OCI-LY1 (cell line): Measurements from ENCODE around the gene TBL1X.

Experiments used
- H2AFZ ChIP-seq: fragments of 200-600 bp; sonication (generic), shearing (Covaris generic); 2 replicates; pipeline ENCODE4 v1.6.0; 2014; ENCODE audit warnings: antibody characterized with exemption, mild to moderate bottlenecking, low read length
- H3F3A ChIP-seq: fragments of 200-600 bp; sonication (generic), shearing (Covaris generic); 2 replicates; pipeline ENCODE4 v1.6.0; 2014; ENCODE audit warnings: mild to moderate bottlenecking, antibody characterized with exemption, low read length, moderate library complexity; ENCODE audit not compliant: insufficient read depth
- H3K27ac ChIP-seq: fragments of 200-600 bp; sonication (generic); 2 replicates; pipeline ENCODE4 v1.5.1; 2014; ENCODE audit warnings: low read length, mixed run types, mild to moderate bottlenecking, low read depth; ENCODE audit not compliant: poor library complexity, severe bottlenecking
- H3K27me3 ChIP-seq: fragments of 200-600 bp; sonication (generic); 2 replicates; pipeline ENCODE4 v1.6.0; 2014; ENCODE audit warnings: antibody characterized with exemption, mild to moderate bottlenecking, low read length, moderate library complexity; ENCODE audit not compliant: insufficient read depth
- H3K36me3 ChIP-seq: fragments of 200-600 bp; sonication (generic); 2 replicates; pipeline ENCODE4 v1.6.1; 2014; ENCODE audit warnings: mild to moderate bottlenecking, antibody characterized with exemption, low read length, moderate library complexity, mixed read lengths; ENCODE audit not compliant: insufficient read depth
- H3K4me1 ChIP-seq: fragments of 200-600 bp; sonication (generic); 2 replicates; pipeline ENCODE4 v1.5.1; 2014; ENCODE audit warnings: mild to moderate bottlenecking, low read length, moderate library complexity; ENCODE audit not compliant: insufficient read depth, severe bottlenecking
- H3K4me2 ChIP-seq: fragments of 200-600 bp; sonication (generic), shearing (Covaris generic); 2 replicates; pipeline ENCODE4 v1.6.1; 2014; ENCODE audit warnings: low read length
- H3K4me3 ChIP-seq: fragments of 200-600 bp; sonication (generic); 2 replicates; pipeline ENCODE4 v1.5.1; 2014; ENCODE audit warnings: low read length, low read depth, mild to moderate bottlenecking, mixed read lengths; ENCODE audit not compliant: poor library complexity, severe bottlenecking
- H3K79me2 ChIP-seq: fragments of 200-600 bp; shearing (Covaris generic); 2 replicates; pipeline ENCODE4 v1.6.1; 2016; ENCODE audit warnings: mixed run types, low read length, mixed read lengths; ENCODE audit not compliant: insufficient read depth
- H3K9ac ChIP-seq: fragments of 200-600 bp; sonication (generic), shearing (Covaris generic); 2 replicates; pipeline ENCODE4 v1.6.1; 2014; ENCODE audit warnings: mild to moderate bottlenecking, low read length, mixed read lengths
- H3K9me2 ChIP-seq: fragments of 200-600 bp; sonication (generic), shearing (Covaris generic); 2 replicates; pipeline ENCODE4 v1.6.1; 2014; ENCODE audit warnings: low read depth, mild to moderate bottlenecking, low read length, mixed read lengths
- H3K9me3 ChIP-seq: fragments of 200-600 bp; shearing (Covaris generic); 2 replicates; pipeline ENCODE4 v1.6.1; 2014; ENCODE audit warnings: low read length, mixed read lengths
- H4K20me1 ChIP-seq: fragments of 200-600 bp; sonication (generic), shearing (Covaris generic); 2 replicates; pipeline ENCODE4 v1.6.0; 2016; ENCODE audit warnings: mild to moderate bottlenecking, low read length; ENCODE audit not compliant: insufficient read depth
- CTCF ChIP-seq: fragments of 200-600 bp; sonication (generic), shearing (Covaris generic); IDR thresholded peaks from 2 replicates; pipeline ENCODE4 v1.5.1; 2017; ENCODE audit warnings: mild to moderate bottlenecking, antibody characterized with exemption, low read length, moderate library complexity, mixed read lengths
- EZH2 ChIP-seq: fragments of 200-600 bp; sonication (generic), shearing (Covaris generic); IDR thresholded peaks from 2 replicates; pipeline ENCODE4 v1.8.0; 2017; ENCODE audit warnings: borderline replicate concordance, mixed run types, mild to moderate bottlenecking, antibody characterized with exemption, low read length, moderate library complexity, mixed read lengths

The TBL1X gene

GRCh38 chrX:9642270-9642995 lies 177.6 kb downstream of the TBL1X start:
- no peaks in the 10 kb centered on the region for H4K20me1 ChIP-seq
- peaks cover 55% of the 10 kb centered on the region for H3K4me1 ChIP-seq

GRCh38 chrX:9643807-9644206 lies 178.9 kb downstream of the TBL1X start:
- no peaks in the 10 kb centered on the region for H3K79me2 ChIP-seq
- H3F3A ChIP-seq: no peaks in the 10 kb centered on the region
- H3K4me2 ChIP-seq: no peak overlapping the region; the same call in 1 of the 2 replicates
- H3K9me3 ChIP-seq: no peaks in the 10 kb centered on the region
- no peak overlapping the region for H3K4me3 ChIP-seq
- no peaks in the 10 kb centered on the region for H3K27me3 ChIP-seq
- H3K4me1 ChIP-seq: peaks cover 58% of the 10 kb centered on the region
- peak overlapping the region; percentile 87 for H3K27ac ChIP-seq
- no peak for TF ChIP-seq EZH2
- no peak for TF ChIP-seq CTCF
- H4K20me1 ChIP-seq: no peaks in the 10 kb centered on the region
- H3K9ac ChIP-seq: no peak overlapping the region
- H2AFZ ChIP-seq: no peak overlapping the region
- no peaks in the 10 kb centered on the region for H3K36me3 ChIP-seq
- no peaks in the 10 kb centered on the region for H3K9me2 ChIP-seq

More at GRCh38 chrX:9642270-9642995, 177.6 kb downstream of the TBL1X start:
- Histone ChIP-seq H3K9me3 (no peaks in the 10 kb centered on the region), H3K36me3 (no peaks in the 10 kb centered on the region), H2AFZ (no peak overlapping the region), H3K4me3 (no peak overlapping the region), H3K9ac (no peak overlapping the region), H3K27ac (peak overlapping the region; percentile 87), H3K4me2 (peak overlapping the region; percentile 42; the same call in 1 of the 2 replicates), H3K27me3 (no peaks in the 10 kb centered on the region), H3K79me2 (no peaks in the 10 kb centered on the region), H3F3A (no peaks in the 10 kb centered on the region), H3K9me2 (no peaks in the 10 kb centered on the region)
- no peak for TF ChIP-seq EZH2
- no peak for TF ChIP-seq CTCF

GRCh38 chrX:9644335-9644734 lies 179.5 kb downstream of the TBL1X start:
- H3F3A ChIP-seq: no peaks in the 10 kb centered on the region
- no peak for TF ChIP-seq EZH2
- no peak for TF ChIP-seq CTCF
- no peaks in the 10 kb centered on the region for H3K27me3 ChIP-seq
- no peak overlapping the region for H3K9ac ChIP-seq
- H3K79me2 ChIP-seq: no peaks in the 10 kb centered on the region
- H3K9me3 ChIP-seq: no peaks in the 10 kb centered on the region
- peak overlapping the region; percentile 87 for H3K27ac ChIP-seq
- H3K36me3 ChIP-seq: no peaks in the 10 kb centered on the region
- H3K4me3 ChIP-seq: no peak overlapping the region
- no peak overlapping the region for H2AFZ ChIP-seq
- H4K20me1 ChIP-seq: no peaks in the 10 kb centered on the region
- peaks cover 59% of the 10 kb centered on the region for H3K4me1 ChIP-seq
- no peaks in the 10 kb centered on the region for H3K9me2 ChIP-seq
- H3K4me2 ChIP-seq: no peak overlapping the region; the same call in 1 of the 2 replicates
